Amygdala (tissue), 56 donors: ENCODE results near the gene ARSA.
A peak's percentile ranks its signal among the peaks of the same experiment; 100 is the strongest.
"Not testable (repeated sequence)": the region's sequence is repeated elsewhere in the genome, so short reads cannot be mapped to it uniquely, and the experiment has no call there.

Experiments
- DNase-seq, 56 donors: peaks; one replicate each; lab custom pipeline; 2025; lab: John Stamatoyannopoulos, UW

ARSA gene

GRCh38 chr22:50656122-50657070, 28.4 kb upstream of the ARSA start:
- no peak for DNase-seq

GRCh38 chr22:50654664-50655063, 26.7 kb upstream of the ARSA start:
- not testable (repeated sequence) for DNase-seq

GRCh38 chr22:50653256-50653655, 25.3 kb upstream of the ARSA start:
- no peak for DNase-seq

GRCh38 chr22:50643821-50644101, 15.8 kb upstream of the ARSA start:
- not testable (repeated sequence) for DNase-seq

GRCh38 chr22:50643021-50643820, 15.3 kb upstream of the ARSA start:
- not testable (repeated sequence) for DNase-seq

- DNase-seq: peak in 20 of 56 donors; percentile 18 to 74 (median 42)
Measured at GRCh38 chr22:50641696-50642607, 14.0 kb upstream of the ARSA start.

- DNase-seq: no peak
Measured at GRCh38 chr22:50640857-50641647, 13.1 kb upstream of the ARSA start.

- not testable (repeated sequence) for DNase-seq
Measured at GRCh38 chr22:50640296-50640695, 12.3 kb upstream of the ARSA start.

GRCh38 chr22:50635591-50635990, 7.6 kb upstream of the ARSA start:
- DNase-seq: no peak

- no peak for DNase-seq
Measured at GRCh38 chr22:50633771-50634170, 5.8 kb upstream of the ARSA start.

GRCh38 chr22:50633086-50633485, 5.1 kb upstream of the ARSA start:
- no peak for DNase-seq

- DNase-seq: no peak
Measured at GRCh38 chr22:50630376-50630775, 2.4 kb upstream of the ARSA start.

- no peak for DNase-seq
Measured at GRCh38 chr22:50628543-50629134, 687 bp upstream of the ARSA start.

- DNase-seq: no peak
Measured at GRCh38 chr22:50626850-50627641, 906 bp downstream of the ARSA start.

- DNase-seq: no peak
Measured at GRCh38 chr22:50626314-50626849, 1.6 kb downstream of the ARSA start.

GRCh38 chr22:50625568-50626313, 2.2 kb downstream of the ARSA start:
- DNase-seq: no peak

GRCh38 chr22:50625131-50625567, 2.8 kb downstream of the ARSA start:
- DNase-seq: no peak
